Fibroblast of lung (primary cell): ENCODE results near the gene SLC39A9.

Experiments used
- EZH2 ChIP-seq: IDR thresholded peaks from 2 replicates; pipeline ENCODE4 v1.5.1; 2012; ENCODE audit warnings: low read length, control low read depth, mild to moderate bottlenecking; ENCODE audit errors: missing control alignments
- TF ChIP-seq, protein P1 (sequence below), 2 donors: IDR thresholded peaks in 1 of 2; conservative IDR thresholded peaks in 1 of 2; 1 replicate in 1 of 2; 2 replicates in 1 of 2; pipeline ENCODE4 v1.5.1; 2011 to 2012; ENCODE audit warnings: low read length in 2 of 2, control low read depth in 1 of 2, inconsistent platforms in 1 of 2, low read depth in 1 of 2, mild to moderate bottlenecking in 1 of 2

DNA sequence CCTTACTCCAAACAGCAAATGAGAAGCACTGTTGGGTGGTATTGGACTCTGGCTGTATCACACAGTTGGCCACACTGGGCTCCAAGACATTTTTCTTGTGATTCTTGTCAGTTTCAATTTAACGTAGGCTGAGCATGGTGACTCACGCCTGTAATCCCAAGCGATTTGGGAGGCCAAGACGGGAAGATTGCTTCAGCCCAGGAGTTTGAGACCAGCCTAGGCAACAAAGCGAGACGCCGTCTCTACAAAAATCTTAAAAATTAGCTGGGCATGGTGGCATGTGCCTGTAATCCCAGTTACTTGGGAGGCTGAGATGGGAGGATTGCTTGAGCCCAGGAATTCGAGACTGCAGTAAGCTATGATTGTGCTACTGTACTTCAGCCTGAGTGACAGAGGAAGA, 50.7 kb downstream of the SLC39A9 start:
- TF ChIP-seq EZH2: no peak
- TF ChIP-seq, protein P1, sequence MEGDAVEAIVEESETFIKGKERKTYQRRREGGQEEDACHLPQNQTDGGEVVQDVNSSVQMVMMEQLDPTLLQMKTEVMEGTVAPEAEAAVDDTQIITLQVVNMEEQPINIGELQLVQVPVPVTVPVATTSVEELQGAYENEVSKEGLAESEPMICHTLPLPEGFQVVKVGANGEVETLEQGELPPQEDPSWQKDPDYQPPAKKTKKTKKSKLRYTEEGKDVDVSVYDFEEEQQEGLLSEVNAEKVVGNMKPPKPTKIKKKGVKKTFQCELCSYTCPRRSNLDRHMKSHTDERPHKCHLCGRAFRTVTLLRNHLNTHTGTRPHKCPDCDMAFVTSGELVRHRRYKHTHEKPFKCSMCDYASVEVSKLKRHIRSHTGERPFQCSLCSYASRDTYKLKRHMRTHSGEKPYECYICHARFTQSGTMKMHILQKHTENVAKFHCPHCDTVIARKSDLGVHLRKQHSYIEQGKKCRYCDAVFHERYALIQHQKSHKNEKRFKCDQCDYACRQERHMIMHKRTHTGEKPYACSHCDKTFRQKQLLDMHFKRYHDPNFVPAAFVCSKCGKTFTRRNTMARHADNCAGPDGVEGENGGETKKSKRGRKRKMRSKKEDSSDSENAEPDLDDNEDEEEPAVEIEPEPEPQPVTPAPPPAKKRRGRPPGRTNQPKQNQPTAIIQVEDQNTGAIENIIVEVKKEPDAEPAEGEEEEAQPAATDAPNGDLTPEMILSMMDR (conservative IDR thresholded peaks at IDR 0.05 in 1 of 2, IDR thresholded peaks at IDR 0.05 in 1 of 2; ENCODE audit: low read depth in 1 of 2, low read length in 2 of 2): no peak
